ENCODE results near the gene EFCAB6.

GRCh38 chr22:43704051-43704450 is 108.1 kb downstream of the EFCAB6 start:
- TF ChIP-seq POLR2A (IDR thresholded peaks at IDR 0.05) (no peak), EP300 (IDR thresholded peaks at IDR 0.05; ENCODE audit: low read depth) (no peak), CTCF (IDR thresholded peaks at IDR 0.05) (no peak)

Measured in transverse colon (tissue), 3 donors.